Uterus (tissue), 4 donors: ENCODE results near the gene HMCN1. TPM values are rescaled to one million over a fixed set of nuclear protein-coding genes. Genes with fewer than 3 reads are reported as not detected.
A peak's percentile ranks its signal among the peaks of the same experiment; 100 is the strongest.

Source experiments
- DNase-seq, 2 donors: peaks; one replicate each; pipeline ENCODE4 v3.0.0-alpha.2; 2019 to 2020
- H3K27ac ChIP-seq, 2 donors: fragments of 200-600 bp; sonication (generic); 1 replicate in 1 of 2; 2 replicates in 1 of 2; pipeline ENCODE4 v1.5.1; 2016 to 2018
- H3K27me3 ChIP-seq, 2 donors: fragments of 200-600 bp; sonication (generic); one replicate each; pipeline ENCODE4 v1.5.1; 2018 to 2019; ENCODE audit warnings: control low read depth in 1 of 2
- H3K36me3 ChIP-seq, 2 donors: fragments of 200-600 bp; sonication (generic); one replicate each; pipeline ENCODE4 v1.5.1; 2019; ENCODE audit warnings: control low read depth in 1 of 2
- H3K4me1 ChIP-seq, 2 donors: fragments of 200-600 bp; sonication (generic); one replicate each; pipeline ENCODE4 v1.5.1; 2018 to 2019; ENCODE audit warnings: control low read depth in 1 of 2
- H3K4me3 ChIP-seq, 2 donors: fragments of 200-600 bp; sonication (generic); 1 replicate in 1 of 2; 2 replicates in 1 of 2; pipeline ENCODE4 v1.5.1; 2018 to 2019; ENCODE audit warnings: mild to moderate bottlenecking in 1 of 2
- H3K9me3 ChIP-seq, 2 donors: fragments of 200-600 bp; sonication (generic); one replicate each; pipeline ENCODE4 v1.5.1; 2019; ENCODE audit warnings: control low read depth in 1 of 2
- POLR2A ChIP-seq, 2 donors: fragments of 450-650 bp; IDR thresholded peaks; one replicate each; pipeline ENCODE4 v1.6.1; 2016; ENCODE audit warnings: antibody characterized with exemption in 2 of 2, mild to moderate bottlenecking in 1 of 2, moderate library complexity in 1 of 2
- intact Hi-C: fragments of 100-400 bp; cut with DNase I; formaldehyde crosslinking; loops from one replicate; pipeline ENCODE4 v1.15.1; 2023; ENCODE audit warnings: low total_unique reads
- total RNA-seq, 4 donors: library from RNA; depleted of rRNA in 3 of 4; stranded (reverse); fragments of >200 nt in 3 of 4; gene quantifications; one replicate each; pipeline versions ENCODE4 v1.1.0 to v1.2.4, GENCODE V29; 2014 to 2023
- TF ChIP-seq, protein P1 (sequence below), 4 experiments: fragments of 200-600 bp in 2 of 4; fragments of 450-650 bp in 2 of 4; sonication (generic) in 2 of 4; IDR thresholded peaks; one replicate each; pipeline ENCODE4 v1.5.1; 2016 to 2019; ENCODE audit warnings: antibody characterized with exemption in 4 of 4, mild to moderate bottlenecking in 2 of 4, moderate library complexity in 1 of 4
- donor health status: DM: yes; HTN: yes; CAD: no.

Gene HMCN1
- total RNA-seq, 4 donors from 2014 or later, result 0.59 to 92.9 (median 5.1) TPM

DNA sequence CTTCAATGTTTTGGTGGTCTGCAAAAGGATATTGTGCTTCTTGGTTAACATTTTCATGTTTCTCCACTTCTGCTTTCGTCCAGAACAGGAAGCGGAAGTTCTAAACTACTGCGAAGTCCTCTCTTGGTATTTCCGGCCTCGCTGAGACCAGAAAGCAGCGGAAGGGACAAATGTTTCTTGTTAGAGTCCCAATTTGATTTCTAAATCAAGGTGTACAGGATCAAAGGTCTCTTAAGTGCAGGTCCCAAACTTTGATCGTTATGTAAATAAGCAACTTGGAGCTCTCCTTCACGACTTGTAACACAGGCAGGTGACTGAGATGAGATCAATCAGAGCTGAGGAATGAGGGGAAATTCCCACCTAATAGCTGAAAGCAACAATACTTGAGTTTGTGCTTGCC, 40.1 kb upstream of the HMCN1 start:
- intact Hi-C loops, result no loop called here
- Histone ChIP-seq H3K9me3 (no peaks in the 10 kb centered on the region), H3K27ac (peak overlapping the region in 1 of 2 donors; percentile 37), H3K36me3 (no peaks in the 10 kb centered on the region), H3K27me3 (no peaks in the 10 kb centered on the region), H3K4me3 (no peak overlapping the region), H3K4me1 (no peaks in the 10 kb centered on the region)
- DNase-seq, result peak in 1 of 2 donors; percentile 17
- TF ChIP-seq, protein P1, sequence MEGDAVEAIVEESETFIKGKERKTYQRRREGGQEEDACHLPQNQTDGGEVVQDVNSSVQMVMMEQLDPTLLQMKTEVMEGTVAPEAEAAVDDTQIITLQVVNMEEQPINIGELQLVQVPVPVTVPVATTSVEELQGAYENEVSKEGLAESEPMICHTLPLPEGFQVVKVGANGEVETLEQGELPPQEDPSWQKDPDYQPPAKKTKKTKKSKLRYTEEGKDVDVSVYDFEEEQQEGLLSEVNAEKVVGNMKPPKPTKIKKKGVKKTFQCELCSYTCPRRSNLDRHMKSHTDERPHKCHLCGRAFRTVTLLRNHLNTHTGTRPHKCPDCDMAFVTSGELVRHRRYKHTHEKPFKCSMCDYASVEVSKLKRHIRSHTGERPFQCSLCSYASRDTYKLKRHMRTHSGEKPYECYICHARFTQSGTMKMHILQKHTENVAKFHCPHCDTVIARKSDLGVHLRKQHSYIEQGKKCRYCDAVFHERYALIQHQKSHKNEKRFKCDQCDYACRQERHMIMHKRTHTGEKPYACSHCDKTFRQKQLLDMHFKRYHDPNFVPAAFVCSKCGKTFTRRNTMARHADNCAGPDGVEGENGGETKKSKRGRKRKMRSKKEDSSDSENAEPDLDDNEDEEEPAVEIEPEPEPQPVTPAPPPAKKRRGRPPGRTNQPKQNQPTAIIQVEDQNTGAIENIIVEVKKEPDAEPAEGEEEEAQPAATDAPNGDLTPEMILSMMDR (IDR thresholded peaks at IDR 0.05), result no peak
- TF ChIP-seq POLR2A (IDR thresholded peaks at IDR 0.05), result no peak

DNA sequence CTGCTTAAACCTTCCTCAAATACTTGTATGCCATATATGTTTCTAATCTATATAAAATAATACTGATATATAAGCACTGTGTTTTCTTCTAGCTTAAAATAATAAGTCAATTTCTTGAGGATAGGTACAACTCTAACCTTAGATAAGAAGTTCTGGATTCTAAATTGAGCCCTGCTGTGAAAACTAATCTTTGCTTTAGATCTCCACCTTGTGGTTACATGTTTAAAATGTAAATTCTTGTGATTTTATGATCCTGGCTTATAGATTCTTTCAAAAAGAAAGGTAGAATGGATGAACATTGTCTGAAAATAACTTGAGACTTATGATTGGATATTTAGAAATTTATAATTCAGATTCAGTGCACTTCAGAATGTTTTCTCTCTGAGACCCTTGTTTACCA, 38.9 kb upstream of the HMCN1 start:
- TF ChIP-seq, protein P1 (IDR thresholded peaks at IDR 0.05), result no peak
- TF ChIP-seq POLR2A (IDR thresholded peaks at IDR 0.05), result no peak
- no peak overlapping the region for H3K4me3 ChIP-seq
- H3K36me3 ChIP-seq, result no peaks in the 10 kb centered on the region
- no peak for DNase-seq
- H3K4me1 ChIP-seq, result no peaks in the 10 kb centered on the region
- H3K27me3 ChIP-seq, result no peaks in the 10 kb centered on the region
- H3K27ac ChIP-seq, result no peak overlapping the region
- intact Hi-C loops, result no loop called here
- H3K9me3 ChIP-seq, result no peaks in the 10 kb centered on the region

DNA sequence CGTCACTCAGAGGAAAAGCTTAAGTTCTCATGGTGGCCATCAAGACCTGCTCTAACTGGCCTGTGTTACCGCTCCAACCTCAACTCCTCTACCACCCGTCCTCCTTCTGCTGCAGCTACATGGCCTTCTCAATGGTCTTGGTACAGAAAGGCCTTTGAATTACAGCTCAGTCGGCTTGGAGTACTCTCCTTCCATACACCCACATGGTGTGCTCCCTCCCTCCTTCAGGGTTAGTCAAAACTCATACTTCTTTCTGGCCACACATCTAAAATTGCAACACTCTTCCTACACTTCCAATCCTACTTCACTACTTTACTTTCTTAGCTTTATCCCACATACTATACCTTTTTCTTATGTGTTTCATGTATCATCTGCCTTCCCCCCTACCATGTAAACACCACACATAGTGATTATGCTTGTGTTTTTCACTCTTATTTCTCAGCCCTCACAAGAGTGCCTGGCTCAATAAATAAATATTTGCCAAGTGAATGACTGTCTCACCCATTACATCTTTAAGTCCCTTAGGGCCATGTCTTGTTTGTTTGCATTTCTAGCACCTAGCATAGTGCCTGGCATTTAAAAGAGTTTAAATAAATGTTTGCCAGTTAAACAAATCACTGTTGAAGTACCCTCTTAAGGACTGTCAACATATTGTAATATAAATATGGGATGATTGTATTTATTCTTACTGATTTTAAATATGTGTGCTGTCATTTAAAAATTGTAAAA, 37.6 kb upstream of the HMCN1 start:
- DNase-seq, result no peak
- H3K27ac ChIP-seq, result no peak overlapping the region
- no peaks in the 10 kb centered on the region for H3K4me1 ChIP-seq
- H3K9me3 ChIP-seq, result no peaks in the 10 kb centered on the region
- TF ChIP-seq, protein P1 (IDR thresholded peaks at IDR 0.05), result no peak
- no peak for TF ChIP-seq POLR2A (IDR thresholded peaks at IDR 0.05)
- H3K27me3 ChIP-seq, result no peaks in the 10 kb centered on the region
- intact Hi-C loops, result no loop called here
- no peaks in the 10 kb centered on the region for H3K36me3 ChIP-seq
- H3K4me3 ChIP-seq, result no peak overlapping the region

DNA sequence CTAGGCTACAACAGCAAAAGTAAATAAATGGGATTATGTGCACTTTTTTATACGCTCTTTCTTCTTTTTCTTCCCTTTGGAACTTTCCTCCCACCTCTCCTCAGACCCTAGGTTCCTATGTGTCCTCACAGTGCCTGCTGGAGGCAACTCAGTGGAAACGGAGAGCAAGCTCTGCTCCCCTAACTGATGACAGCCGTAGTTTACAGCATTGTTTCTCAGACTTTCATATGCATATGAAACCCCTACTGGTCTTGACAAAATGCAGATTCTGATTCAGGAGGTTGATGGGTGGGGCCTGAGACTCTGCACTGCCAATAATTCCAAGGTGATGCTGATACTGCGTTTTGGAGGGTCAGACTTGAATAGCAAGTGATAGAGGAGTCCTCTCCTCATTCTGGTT, 34.3 kb upstream of the HMCN1 start:
- Histone ChIP-seq H3K9me3 (no peaks in the 10 kb centered on the region), H3K27me3 (no peaks in the 10 kb centered on the region), H3K36me3 (no peaks in the 10 kb centered on the region), H3K27ac (no peak overlapping the region), H3K4me1 (no peaks in the 10 kb centered on the region), H3K4me3 (no peak overlapping the region)
- TF ChIP-seq POLR2A (IDR thresholded peaks at IDR 0.05), result no peak
- TF ChIP-seq, protein P1 (IDR thresholded peaks at IDR 0.05), result no peak
- no peak for DNase-seq
- intact Hi-C loops, result no loop called here

DNA sequence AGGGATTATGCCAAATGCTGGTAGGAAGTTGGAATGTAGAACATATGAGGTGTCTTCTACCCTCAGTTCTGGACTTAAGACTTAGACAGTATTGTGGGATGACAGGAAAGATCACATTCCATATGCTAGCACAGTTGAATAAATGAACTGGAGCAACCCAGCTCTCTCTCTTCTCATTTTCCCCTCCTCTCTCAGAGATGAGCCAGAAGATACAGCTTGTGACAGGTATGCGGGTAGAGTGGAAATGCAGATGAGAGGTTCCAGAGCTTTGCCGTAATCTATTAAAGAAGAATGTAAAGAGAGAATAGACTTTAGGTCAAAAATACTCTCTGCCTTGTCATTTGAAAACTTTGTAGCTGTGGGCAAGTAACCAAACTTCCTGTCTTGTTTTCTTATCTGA, 32.5 kb upstream of the HMCN1 start:
- Histone ChIP-seq H3K27ac (no peak overlapping the region), H3K36me3 (no peaks in the 10 kb centered on the region), H3K4me1 (no peaks in the 10 kb centered on the region), H3K27me3 (no peaks in the 10 kb centered on the region), H3K4me3 (no peak overlapping the region), H3K9me3 (no peaks in the 10 kb centered on the region)
- no peak for TF ChIP-seq POLR2A (IDR thresholded peaks at IDR 0.05)
- TF ChIP-seq, protein P1 (IDR thresholded peaks at IDR 0.05), result no peak
- intact Hi-C loops, result no loop called here
- DNase-seq, result no peak
